ENCODE results near the gene IGF2BP3.

- TF ChIP-seq EZH2 (IDR thresholded peaks at IDR 0.05; ENCODE audit: low read length, missing control alignments) (no peak), CTCF (conservative IDR thresholded peaks at IDR 0.05 in 1 of 2, IDR thresholded peaks at IDR 0.05 in 1 of 2; ENCODE audit: low read depth in 1 of 2, low read length in 2 of 2) (no peak)
Measured at GRCh38 chr7:23454881-23455526, 15.3 kb downstream of the IGF2BP3 start.
